ENCODE results near the gene SH3RF2. TPM values are rescaled to one million over a fixed set of nuclear protein-coding genes. Genes with fewer than 3 reads are reported as not detected.

Gene SH3RF2
- total RNA-seq, 2 donors from 2014 or later = 41.2 to 272 TPM

DNA sequence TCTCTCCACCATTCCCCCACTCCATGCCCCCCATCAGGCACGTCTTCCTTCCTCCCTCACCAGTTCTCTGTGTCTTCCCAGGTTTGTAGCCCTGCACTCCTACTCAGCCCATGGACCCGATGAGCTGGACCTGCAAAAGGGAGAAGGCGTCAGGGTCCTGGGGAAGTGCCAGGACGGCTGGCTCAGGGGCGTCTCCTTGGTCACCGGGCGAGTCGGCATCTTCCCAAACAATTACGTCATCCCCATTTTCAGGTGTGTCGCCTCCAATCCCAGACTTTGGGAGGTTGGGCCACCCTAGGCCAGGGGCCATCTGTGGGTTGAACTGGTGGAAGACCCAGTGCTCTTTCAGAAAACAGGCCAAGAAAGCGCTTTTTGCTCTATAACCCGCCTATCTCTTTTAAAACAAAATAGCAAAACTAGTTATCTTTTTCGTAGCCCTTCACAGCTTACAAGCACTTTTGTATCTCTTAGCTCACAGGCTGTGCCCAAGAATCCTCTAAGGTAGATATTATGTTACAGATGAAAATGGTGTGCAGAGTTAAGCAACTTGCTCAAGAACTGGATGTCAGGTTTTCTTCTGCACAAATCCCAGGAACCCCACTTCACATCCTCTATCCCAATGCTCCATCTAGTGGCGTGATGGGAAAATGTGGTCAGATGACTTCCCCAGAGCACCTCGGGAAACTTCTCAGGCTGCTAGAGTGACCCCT is 112.8 kb downstream of the SH3RF2 start:
- H3K4me1 ChIP-seq = peaks cover 0 to 8% of the 10 kb centered on the region in 2 donors
- no peaks in the 10 kb centered on the region for H3K36me3 ChIP-seq
- TF ChIP-seq, protein P1, sequence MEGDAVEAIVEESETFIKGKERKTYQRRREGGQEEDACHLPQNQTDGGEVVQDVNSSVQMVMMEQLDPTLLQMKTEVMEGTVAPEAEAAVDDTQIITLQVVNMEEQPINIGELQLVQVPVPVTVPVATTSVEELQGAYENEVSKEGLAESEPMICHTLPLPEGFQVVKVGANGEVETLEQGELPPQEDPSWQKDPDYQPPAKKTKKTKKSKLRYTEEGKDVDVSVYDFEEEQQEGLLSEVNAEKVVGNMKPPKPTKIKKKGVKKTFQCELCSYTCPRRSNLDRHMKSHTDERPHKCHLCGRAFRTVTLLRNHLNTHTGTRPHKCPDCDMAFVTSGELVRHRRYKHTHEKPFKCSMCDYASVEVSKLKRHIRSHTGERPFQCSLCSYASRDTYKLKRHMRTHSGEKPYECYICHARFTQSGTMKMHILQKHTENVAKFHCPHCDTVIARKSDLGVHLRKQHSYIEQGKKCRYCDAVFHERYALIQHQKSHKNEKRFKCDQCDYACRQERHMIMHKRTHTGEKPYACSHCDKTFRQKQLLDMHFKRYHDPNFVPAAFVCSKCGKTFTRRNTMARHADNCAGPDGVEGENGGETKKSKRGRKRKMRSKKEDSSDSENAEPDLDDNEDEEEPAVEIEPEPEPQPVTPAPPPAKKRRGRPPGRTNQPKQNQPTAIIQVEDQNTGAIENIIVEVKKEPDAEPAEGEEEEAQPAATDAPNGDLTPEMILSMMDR (IDR thresholded peaks at IDR 0.05) = peak; percentile 43 to 74
- H3K9me3 ChIP-seq = no peaks in the 10 kb centered on the region
- DNase-seq (ENCODE audit: low spot score) = no peak
- no peak overlapping the region for H3K4me3 ChIP-seq
- no peak overlapping the region for H3K27ac ChIP-seq
- H3K27me3 ChIP-seq = no peaks in the 10 kb centered on the region

DNA sequence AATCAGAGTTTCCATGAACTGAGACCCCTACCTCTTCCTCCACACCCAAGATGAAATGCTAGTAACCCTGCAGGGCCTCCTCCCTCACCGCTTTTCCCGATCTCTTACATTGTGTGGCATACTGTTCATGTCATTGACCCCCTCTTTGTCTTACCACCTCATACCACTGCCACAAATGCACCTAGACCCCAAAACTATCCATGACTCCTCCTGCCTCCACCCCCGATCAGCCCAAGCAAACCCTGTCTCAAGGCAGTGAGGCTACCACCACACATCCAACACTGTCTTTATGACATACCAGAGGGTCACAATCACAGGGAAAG is 113.3 kb downstream of the SH3RF2 start:
- TF ChIP-seq, protein P1 (IDR thresholded peaks at IDR 0.05) = no peak
- Histone ChIP-seq H3K36me3 (no peaks in the 10 kb centered on the region), H3K27ac (no peak overlapping the region), H3K4me3 (no peak overlapping the region), H3K9me3 (no peaks in the 10 kb centered on the region), H3K4me1 (peaks cover 0 to 11% of the 10 kb centered on the region in 2 donors), H3K27me3 (no peaks in the 10 kb centered on the region)
- DNase-seq (ENCODE audit: low spot score) = no peak

DNA sequence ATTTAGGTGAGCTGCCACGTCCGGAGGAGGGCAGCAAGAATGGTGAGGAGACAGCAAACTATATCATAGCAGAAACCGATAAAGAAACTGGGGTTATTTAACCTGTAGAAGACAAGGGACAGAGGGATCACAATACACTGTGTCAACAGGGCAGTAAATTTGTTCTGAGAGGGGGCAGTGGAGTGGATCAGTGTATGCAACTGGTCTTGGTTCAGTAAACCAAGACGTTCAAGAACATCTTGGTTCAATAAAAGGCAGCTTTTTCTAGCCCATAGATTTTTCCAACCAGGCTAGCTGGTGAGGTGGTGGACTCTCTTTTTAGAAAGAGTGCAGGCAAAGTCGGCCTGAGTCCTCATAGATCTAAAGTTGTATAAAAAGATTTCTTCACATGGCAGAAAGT is 113.7 kb downstream of the SH3RF2 start:
- H3K4me3 ChIP-seq = no peak overlapping the region
- H3K27me3 ChIP-seq = no peaks in the 10 kb centered on the region
- H3K9me3 ChIP-seq = no peaks in the 10 kb centered on the region
- TF ChIP-seq, protein P1 (IDR thresholded peaks at IDR 0.05) = no peak
- no peak overlapping the region for H3K27ac ChIP-seq
- DNase-seq (ENCODE audit: low spot score) = no peak
- no peaks in the 10 kb centered on the region for H3K36me3 ChIP-seq
- H3K4me1 ChIP-seq = peaks cover 0 to 11% of the 10 kb centered on the region in 2 donors

DNA sequence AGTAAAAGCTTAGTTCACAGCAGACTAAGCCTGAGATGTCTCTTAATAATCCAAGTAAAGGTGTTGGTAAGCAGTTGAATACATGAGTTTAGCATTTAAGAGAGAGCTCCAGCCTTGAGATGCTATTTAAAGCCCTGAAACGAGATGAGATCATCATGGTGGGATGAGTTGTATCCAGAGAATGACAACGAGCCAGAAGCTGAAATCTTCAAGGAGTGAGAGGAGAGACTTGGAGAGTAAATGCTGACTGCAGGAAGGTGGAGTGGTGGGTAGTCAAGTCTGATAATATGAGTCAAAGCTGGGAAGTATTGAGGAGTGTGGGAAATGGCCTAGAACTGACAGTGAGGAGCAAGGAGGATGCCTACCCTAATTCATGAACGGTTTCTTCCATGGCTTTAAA is 115.3 kb downstream of the SH3RF2 start:
- Histone ChIP-seq H3K36me3 (no peaks in the 10 kb centered on the region), H3K9me3 (no peaks in the 10 kb centered on the region), H3K27me3 (no peaks in the 10 kb centered on the region), H3K27ac (no peak overlapping the region), H3K4me3 (no peak overlapping the region), H3K4me1 (peaks cover 0 to 11% of the 10 kb centered on the region in 2 donors)
- TF ChIP-seq, protein P1 (IDR thresholded peaks at IDR 0.05) = no peak
- DNase-seq (ENCODE audit: low spot score) = no peak

DNA sequence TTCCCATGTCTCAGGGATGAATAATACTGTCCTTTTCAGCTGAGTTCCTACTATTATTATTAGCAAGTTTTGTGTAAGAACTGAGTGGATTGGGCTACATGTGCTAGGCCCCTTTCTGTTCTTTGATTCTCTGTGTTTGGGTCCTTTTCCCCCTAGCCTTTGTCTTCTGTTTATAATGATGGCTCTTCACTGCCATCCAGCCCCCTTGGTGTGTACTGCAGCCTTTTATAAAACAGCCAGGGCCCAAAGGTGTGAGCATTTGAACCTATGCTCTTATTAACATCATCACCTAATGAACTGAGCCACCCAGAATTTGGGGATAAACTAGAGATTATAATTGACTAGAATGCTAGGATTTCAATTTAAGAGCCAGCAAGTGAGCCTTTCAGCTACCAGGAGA is 116.4 kb downstream of the SH3RF2 start:
- no peaks in the 10 kb centered on the region for H3K27me3 ChIP-seq
- no peak overlapping the region for H3K27ac ChIP-seq
- no peak overlapping the region for H3K4me3 ChIP-seq
- H3K36me3 ChIP-seq = no peaks in the 10 kb centered on the region
- H3K9me3 ChIP-seq = no peaks in the 10 kb centered on the region
- TF ChIP-seq, protein P1 (IDR thresholded peaks at IDR 0.05) = peak in 1 of 2 donors; percentile 30
- DNase-seq (ENCODE audit: low spot score) = peak; percentile 44
- peaks cover 0 to 5% of the 10 kb centered on the region in 2 donors for H3K4me1 ChIP-seq

DNA sequence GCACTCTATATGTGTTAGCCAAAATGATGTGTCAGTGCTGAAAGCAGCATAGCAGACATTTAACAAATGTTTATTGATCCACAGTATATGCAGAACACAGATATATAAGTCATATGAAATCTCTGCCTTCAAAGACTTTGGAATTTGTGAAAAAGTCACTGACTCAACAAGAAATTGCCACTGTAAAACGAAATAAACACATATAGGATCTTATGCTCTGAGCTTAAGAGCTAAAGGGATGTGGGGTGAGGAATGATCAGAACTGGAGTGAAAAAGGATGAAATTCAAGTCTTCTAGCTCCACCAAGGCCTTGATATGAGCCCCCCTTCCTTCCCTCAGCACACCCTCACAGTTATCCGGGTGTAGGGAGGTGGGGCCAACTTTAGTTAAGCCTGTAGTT is 119.1 kb downstream of the SH3RF2 start:
- Histone ChIP-seq H3K27ac (no peak overlapping the region), H3K4me3 (no peak overlapping the region), H3K9me3 (no peaks in the 10 kb centered on the region), H3K4me1 (peaks cover 0 to 17% of the 10 kb centered on the region in 2 donors), H3K27me3 (no peaks in the 10 kb centered on the region), H3K36me3 (no peaks in the 10 kb centered on the region)
- TF ChIP-seq, protein P1 (IDR thresholded peaks at IDR 0.05) = no peak
- DNase-seq (ENCODE audit: low spot score) = no peak

Data from right atrium auricular region (tissue), 2 donors.